Stimulated activated CD8-positive, alpha-beta memory T cell treated with anti-CD3 and anti-CD28 coated beads, Interleukin-7, amount 100 ng/mL, for 24 hours (primary cell): ENCODE results near the gene SIK2.

Experiments used
- DNase-seq: peaks from one replicate; pipeline ENCODE4 v3.0.0-alpha.2; 2020; ENCODE audit warnings: low read depth

The SIK2 gene

DNA sequence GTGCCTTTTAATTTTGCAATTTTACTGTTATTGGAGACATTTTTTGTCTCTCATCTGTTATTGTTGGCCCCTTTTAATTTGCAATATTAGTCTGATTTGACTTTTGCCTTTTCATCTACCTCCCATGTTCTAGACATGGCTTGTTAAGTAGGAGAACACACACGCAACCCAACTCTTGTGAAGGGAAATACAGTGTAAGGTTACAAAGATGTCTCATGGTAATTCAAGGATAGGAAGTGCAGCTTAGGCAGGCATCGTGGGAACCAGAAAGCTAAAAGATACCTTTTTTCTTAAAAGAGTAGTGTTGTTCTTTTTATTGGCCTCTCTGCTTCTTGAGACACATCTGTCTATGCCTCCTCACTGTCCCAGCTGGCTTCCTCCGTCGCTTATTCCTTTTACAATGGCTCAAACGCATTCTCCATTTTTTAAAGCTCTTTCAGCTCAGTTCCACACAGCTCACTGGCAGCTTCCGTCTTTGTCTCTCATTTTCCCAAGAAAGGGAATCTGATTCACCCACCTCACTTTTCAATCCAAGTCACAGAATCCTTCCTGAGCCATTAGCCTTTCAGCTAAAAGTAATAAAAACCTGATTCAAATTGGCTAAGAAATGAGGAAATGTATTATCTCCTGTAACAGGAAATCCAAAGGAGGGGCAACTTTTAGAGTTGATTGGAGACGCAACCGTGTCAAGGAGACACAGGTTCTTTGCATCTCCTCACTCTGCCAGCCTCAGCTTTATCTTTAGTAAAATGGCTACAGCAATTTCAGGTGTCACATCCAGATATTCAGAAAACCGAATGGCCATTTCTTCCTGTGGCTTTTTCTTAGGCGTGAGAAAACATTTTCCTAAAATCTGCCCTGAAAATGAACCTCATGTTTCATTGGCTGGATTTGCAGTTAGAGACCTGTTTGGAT is 57.2 kb downstream of the SIK2 start:
- no peak for DNase-seq

DNA sequence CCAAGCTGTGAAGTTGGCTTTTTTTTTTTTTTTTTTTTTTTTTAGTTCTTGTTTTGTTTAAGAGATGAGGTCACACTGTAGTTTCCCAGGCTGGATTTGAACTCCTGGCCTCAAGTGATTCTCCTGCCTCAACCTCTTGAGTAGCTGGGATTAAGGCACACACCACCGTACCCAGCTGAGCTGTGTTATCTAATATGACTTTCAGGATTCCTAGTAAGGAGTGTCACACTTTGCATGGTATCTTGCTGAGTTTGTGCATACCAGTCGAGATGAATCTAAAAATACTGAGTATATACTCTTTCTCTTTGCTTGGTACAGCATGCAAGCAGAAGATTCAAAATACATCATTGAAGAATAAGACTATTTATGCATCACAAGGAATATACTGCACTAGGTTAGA is 58.6 kb downstream of the SIK2 start:
- no peak for DNase-seq

- no peak for DNase-seq
Observed at GRCh38 chr11:111663820-111664219, 61.6 kb downstream of the SIK2 start.

- DNase-seq, result no peak
Observed at GRCh38 chr11:111665777-111666176, 63.5 kb downstream of the SIK2 start.

- DNase-seq, result no peak
Observed at GRCh38 chr11:111668980-111669379, 66.7 kb downstream of the SIK2 start.

GRCh38 chr11:111671383-111671782 is 69.1 kb downstream of the SIK2 start:
- no peak for DNase-seq

DNA sequence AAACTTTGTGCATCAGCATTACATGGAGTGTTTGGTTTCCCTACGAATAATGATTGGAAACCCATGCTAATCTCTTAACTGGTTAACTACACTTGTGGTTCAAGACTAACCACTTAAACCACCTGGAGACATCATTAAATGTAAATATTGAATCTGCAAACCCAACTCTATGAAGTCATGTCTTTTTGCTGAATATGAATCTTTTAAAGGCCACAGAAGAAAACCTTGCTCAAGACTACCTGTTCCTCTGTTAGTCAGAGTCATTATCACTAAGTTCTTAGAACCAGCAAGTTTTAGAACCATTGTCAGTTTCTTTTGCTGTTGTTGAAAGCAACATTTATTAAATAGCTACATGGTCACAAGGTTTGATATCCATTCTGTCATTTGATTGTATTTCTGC is 70.7 kb downstream of the SIK2 start:
- no peak for DNase-seq

DNA sequence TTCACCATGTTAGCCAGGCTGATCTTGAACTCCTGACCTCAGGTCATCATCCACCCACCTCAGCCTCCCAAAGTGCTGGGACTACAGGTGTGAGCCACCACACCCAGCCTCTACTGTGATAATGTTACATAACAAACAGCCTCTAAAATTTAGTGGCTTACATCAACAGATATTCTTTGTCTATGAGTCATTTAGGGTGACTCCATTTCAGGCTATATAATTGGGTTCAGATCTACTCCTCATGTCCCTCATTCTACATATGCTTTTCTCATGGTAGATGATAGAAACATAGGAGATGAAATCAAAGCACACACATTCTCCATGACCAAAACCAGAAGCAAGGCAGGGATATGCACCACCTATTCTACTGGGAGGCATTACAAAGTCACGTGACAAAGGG is 72.7 kb downstream of the SIK2 start:
- DNase-seq, result no peak

GRCh38 chr11:111675891-111676290 is 73.6 kb downstream of the SIK2 start:
- no peak for DNase-seq

DNA sequence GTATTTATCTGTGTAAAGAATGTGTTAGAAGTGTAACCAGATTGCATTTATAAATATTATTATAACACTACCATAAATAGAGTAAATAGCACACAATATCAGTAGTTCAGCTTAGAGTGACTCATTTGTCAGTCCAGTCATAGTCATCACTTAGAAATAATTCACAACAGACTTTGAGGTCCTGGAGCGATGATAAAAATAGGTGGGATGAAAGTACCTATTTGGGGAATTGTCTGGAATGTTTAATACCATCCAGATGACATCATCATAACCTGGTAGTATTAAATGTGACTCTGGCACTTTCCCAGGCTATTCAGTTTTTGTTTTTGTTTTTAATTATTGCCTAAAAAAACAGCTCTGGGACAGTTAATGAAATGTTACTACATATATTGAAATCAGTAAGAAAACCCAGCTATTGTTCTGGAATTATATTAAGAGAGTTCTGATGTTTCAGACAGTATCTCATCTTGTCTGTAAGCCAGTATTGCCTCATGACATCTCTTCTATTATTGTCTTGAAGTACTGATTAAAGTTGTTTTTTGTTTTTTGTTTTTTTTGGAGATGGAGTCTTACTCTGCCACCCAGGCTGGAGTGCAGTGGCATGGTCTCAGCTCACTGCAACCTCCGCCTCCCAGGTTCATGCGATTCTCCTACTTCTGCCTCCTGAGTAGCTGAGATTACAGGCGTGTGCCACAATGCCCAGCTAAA is 74.8 kb downstream of the SIK2 start:
- DNase-seq, result no peak

GRCh38 chr11:111680486-111681175 is 78.4 kb downstream of the SIK2 start:
- no peak for DNase-seq

- DNase-seq, result no peak
Observed at GRCh38 chr11:111683806-111684205, 81.6 kb downstream of the SIK2 start.

GRCh38 chr11:111684251-111684650 is 82.0 kb downstream of the SIK2 start:
- DNase-seq, result no peak

GRCh38 chr11:111688013-111688412 is 85.8 kb downstream of the SIK2 start:
- DNase-seq, result no peak

DNA sequence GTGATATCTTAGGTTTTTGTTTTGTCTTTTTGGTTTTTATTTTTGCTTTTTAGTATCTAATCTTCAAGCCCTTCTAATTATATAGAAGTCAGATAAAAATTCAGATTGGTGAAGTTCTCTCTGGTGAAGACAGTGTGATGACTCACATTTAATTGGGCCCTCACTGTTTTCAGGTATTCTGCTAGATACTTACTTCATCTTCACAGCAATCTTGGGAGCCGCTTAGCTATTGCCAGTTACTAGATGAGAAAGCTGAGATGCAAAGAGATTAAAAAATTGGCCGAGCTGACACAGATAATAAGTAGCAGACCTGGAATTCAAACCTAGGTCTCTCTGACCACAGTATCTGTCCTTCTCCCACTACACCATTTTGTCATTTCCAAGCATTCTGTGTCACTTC is 88.9 kb downstream of the SIK2 start:
- no peak for DNase-seq

DNA sequence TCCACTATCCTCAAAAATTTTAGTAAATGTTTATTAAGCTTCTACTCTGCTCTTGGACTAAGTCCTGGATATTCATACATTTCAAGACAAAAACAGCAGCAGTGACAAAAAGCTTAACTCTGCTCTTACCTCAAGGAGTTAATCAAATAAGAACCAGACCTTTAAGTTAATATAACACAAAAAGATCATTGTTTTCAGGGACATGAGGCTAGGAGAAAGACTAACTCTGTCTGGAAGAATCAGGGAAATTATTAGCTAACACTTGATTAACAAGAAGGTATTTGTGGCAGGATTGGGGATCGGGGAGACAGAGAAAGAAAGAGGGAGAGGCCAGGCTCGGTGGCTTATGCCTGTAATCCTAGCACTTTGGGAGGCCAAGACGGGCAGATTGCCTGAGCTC is 89.5 kb downstream of the SIK2 start:
- DNase-seq, result no peak

GRCh38 chr11:111693224-111693937 is 91.1 kb downstream of the SIK2 start:
- DNase-seq, result no peak

DNA sequence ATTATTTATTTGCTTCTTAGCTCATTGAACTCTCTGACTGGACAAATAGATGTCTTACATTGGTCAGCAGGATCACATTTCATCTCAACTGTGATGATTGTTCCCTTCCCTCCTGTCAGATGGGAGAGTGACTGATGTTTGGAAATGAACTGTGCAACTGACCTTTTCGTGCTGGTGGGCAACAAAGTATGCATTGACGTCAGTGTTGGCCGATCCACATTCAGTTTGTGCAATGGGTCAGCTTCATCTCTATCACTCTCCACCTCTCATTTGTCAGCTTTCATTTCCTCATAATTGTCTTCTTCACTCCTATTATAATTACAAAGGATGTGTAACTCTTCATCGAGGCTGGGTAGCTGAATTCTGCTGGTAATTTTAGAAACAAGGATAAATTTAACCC is 92.6 kb downstream of the SIK2 start:
- no peak for DNase-seq

GRCh38 chr11:111696556-111696955 is 94.3 kb downstream of the SIK2 start:
- no peak for DNase-seq

DNA sequence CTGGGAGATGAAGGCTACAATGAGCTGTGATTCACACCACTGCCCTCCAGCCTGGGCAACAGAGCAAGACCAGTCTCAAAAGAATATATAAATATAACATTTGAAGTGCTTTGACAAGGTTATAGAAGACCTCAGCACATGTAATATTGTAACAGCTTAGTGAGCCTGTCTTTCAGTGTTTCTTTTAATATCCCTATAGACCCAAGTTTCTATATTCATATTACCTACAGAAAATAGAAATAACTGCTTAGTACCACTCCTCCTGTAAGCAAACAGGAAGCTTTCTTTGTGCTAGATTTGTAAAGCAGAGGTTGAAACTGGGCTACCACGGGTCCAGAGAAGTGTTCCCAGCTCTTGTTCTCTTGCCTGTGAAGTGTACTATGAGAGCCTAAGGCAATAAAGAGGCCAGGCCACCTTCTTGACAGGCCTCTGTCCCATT is 95.7 kb downstream of the SIK2 start:
- DNase-seq, result no peak

DNA sequence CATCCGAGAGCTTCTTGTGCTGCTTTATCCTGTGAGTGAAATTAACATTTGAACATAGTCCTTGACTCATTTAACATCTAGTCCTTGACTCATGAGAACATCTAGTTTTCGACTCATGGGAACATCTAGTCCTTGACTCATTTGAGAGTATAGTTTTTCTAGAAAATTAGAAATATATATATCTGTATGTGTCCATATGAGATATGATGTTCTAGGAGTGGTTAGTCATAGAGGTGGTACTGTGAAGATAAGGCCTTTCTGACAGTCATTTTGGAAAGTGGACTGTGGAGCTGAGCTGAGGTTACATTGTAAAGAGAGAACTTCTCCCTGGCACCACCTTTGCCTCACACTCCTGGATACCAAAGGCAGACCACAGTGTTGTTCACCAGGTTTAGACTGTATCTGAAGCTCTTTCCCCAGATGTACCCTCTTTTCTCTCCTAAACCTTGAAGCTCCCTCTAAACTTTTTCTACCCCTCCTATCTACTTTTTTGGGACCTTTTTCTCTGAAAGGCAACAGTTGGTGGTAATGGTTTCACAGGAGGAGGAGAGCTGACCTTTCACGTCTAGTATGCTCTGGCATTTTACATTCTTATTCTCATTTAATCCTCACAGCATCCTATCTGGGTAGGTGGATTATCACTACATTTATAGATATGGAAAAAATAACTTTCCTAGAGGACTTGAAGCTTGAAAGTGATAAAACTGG is 96.8 kb downstream of the SIK2 start:
- DNase-seq, result no peak
